ENCODE results near the gene ANKS1B.

DNA sequence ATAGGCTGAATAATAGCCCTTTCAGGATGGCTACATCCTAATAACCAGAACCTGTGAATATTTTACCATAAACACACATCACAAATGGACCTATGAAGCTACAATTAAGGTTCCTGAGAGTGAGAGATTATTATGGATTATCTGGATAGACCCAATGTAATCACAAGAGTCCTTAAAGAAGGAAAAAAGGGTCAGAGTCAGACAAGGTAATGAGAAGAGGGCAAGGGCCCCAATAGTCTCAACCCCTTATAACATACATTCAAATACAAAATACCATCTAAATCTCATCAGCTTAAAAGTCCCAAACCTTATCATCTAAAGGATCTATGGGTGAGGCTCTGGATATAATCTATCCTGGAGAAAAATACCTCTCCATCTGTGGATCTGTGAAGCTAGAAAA, 272.5 kb downstream of the ANKS1B start:
- TF ChIP-seq JUND (IDR thresholded peaks at IDR 0.05) (no peak), CTCF (IDR thresholded peaks at IDR 0.05; ENCODE audit: low read depth, low read length, missing input control) (no peak), FOXA2 (IDR thresholded peaks at IDR 0.05) (no peak), TAF1 (conservative IDR thresholded peaks at IDR 0.05) (no peak), RXRA (IDR thresholded peaks at IDR 0.05) (no peak), RAD21 (IDR thresholded peaks at IDR 0.05) (no peak), REST (IDR thresholded peaks at IDR 0.05) (no peak), HNF4G (IDR thresholded peaks at IDR 0.05) (no peak), EGR1 (IDR thresholded peaks at IDR 0.05; ENCODE audit: low read depth in 2 of 2) (no peak), SP1 (IDR thresholded peaks at IDR 0.05) (no peak)
- TF ChIP-seq, protein P1, sequence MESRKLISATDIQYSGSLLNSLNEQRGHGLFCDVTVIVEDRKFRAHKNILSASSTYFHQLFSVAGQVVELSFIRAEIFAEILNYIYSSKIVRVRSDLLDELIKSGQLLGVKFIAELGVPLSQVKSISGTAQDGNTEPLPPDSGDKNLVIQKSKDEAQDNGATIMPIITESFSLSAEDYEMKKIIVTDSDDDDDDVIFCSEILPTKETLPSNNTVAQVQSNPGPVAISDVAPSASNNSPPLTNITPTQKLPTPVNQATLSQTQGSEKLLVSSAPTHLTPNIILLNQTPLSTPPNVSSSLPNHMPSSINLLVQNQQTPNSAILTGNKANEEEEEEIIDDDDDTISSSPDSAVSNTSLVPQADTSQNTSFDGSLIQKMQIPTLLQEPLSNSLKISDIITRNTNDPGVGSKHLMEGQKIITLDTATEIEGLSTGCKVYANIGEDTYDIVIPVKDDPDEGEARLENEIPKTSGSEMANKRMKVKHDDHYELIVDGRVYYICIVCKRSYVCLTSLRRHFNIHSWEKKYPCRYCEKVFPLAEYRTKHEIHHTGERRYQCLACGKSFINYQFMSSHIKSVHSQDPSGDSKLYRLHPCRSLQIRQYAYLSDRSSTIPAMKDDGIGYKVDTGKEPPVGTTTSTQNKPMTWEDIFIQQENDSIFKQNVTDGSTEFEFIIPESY (IDR thresholded peaks at IDR 0.05), result no peak
- TF ChIP-seq, protein P2, sequence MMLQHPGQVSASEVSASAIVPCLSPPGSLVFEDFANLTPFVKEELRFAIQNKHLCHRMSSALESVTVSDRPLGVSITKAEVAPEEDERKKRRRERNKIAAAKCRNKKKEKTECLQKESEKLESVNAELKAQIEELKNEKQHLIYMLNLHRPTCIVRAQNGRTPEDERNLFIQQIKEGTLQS (IDR thresholded peaks at IDR 0.05), result no peak
- TF ChIP-seq, protein P3, sequence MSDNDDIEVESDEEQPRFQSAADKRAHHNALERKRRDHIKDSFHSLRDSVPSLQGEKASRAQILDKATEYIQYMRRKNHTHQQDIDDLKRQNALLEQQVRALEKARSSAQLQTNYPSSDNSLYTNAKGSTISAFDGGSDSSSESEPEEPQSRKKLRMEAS (IDR thresholded peaks at IDR 0.05), result no peak
